NB4 (cell line): ENCODE results near the gene KDM1B.

Experiments
- DNase-seq: peaks from one replicate; pipeline ENCODE4 v3.0.0; 2010; ENCODE audit warnings: low read depth
- H3K4me3 ChIP-seq: one replicate; pipeline ENCODE4 v1.5.1; 2011; ENCODE audit warnings: mild to moderate bottlenecking, low read depth, low read length, moderate library complexity
- MAX ChIP-seq: IDR thresholded peaks from 2 replicates; pipeline ENCODE4 v1.6.1; 2011; ENCODE audit warnings: low read depth, low read length
- MYC ChIP-seq: IDR thresholded peaks from 2 replicates; pipeline ENCODE4 v1.6.1; 2011; ENCODE audit warnings: low read depth, low read length
- POLR2A ChIP-seq: IDR thresholded peaks from 2 replicates; pipeline ENCODE4 v1.6.1; 2011; ENCODE audit warnings: mild to moderate bottlenecking; ENCODE audit not compliant: insufficient read length; ENCODE audit errors: extremely low read depth
- TF ChIP-seq, protein P1 (sequence below): IDR thresholded peaks from one replicate; pipeline ENCODE4 v1.5.1; 2012; ENCODE audit warnings: low read depth, low read length

KDM1B gene

DNA sequence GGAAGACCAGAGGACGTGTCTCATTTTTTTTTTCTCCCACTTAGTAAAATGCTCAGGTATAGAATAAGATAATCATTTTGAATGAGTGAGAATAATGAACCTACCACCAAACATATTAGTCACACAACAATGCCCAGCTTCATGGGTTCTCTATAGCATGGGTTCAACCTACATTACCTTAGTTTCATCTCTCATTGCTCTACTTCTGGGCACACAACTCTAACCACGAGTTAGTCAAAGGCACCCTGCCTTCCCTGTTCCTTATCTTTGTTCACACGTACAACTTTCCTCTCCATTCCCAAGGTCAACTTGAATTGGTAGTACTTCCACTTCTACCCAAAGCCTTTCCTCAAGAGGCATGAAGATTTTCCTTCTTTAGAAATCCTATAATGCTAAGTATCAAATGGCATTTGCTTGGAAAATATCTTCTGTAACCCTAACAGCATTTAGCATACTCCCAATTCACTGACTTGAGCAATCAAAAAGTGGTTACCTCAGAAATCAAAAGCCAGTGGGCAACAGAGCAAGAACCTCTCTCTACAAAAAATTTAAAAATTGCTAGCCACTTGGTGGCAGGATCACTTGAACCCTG lies 88.2 kb downstream of the KDM1B start:
- no peak for DNase-seq
- H3K4me3 ChIP-seq: no peak overlapping the region
- TF ChIP-seq POLR2A (no peak), MYC (no peak), MAX (no peak)
- TF ChIP-seq, protein P1, sequence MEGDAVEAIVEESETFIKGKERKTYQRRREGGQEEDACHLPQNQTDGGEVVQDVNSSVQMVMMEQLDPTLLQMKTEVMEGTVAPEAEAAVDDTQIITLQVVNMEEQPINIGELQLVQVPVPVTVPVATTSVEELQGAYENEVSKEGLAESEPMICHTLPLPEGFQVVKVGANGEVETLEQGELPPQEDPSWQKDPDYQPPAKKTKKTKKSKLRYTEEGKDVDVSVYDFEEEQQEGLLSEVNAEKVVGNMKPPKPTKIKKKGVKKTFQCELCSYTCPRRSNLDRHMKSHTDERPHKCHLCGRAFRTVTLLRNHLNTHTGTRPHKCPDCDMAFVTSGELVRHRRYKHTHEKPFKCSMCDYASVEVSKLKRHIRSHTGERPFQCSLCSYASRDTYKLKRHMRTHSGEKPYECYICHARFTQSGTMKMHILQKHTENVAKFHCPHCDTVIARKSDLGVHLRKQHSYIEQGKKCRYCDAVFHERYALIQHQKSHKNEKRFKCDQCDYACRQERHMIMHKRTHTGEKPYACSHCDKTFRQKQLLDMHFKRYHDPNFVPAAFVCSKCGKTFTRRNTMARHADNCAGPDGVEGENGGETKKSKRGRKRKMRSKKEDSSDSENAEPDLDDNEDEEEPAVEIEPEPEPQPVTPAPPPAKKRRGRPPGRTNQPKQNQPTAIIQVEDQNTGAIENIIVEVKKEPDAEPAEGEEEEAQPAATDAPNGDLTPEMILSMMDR: no peak

DNA sequence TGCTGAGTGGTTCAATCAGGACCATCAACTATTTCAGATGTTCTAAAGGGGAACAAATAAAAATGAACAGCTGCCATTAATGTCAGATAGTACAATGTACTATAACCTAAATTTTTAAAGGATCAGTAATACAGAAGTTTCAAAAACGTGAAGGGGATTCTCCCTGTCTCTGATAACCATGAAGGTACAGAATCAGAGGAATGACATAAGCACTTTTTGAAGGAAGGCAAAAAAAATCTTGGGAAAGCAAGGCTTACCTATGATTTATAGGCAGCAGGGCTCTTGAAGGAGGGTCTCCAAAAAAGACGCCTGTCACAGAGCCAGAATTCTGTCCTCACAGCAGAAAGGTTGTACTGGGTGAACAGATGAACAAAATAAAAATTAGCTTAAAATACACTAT lies 89.0 kb downstream of the KDM1B start:
- TF ChIP-seq, protein P1: no peak
- TF ChIP-seq POLR2A (no peak), MYC (no peak), MAX (no peak)
- H3K4me3 ChIP-seq: no peak overlapping the region
- no peak for DNase-seq

DNA sequence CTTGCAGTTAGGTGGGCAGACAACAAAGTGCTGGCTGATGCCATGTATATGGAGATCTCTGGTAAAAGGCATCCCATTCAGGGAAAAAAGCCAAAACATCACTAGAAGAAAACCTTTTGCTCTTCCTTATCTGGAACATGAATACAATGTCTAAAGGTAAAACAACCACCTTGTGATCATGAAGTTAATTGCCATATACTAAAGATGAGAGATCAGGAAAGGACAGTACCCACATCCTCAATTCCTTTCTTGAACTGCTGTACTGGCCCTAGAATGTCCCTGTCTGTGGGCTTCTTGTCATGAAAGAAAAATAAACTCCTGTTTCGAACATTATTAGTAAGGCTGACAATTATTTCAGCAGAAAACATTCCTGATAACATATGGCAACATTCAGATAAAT lies 89.9 kb downstream of the KDM1B start:
- TF ChIP-seq POLR2A: no peak
- no peak for TF ChIP-seq MYC
- TF ChIP-seq, protein P1: no peak
- no peak for TF ChIP-seq MAX
- H3K4me3 ChIP-seq: no peak overlapping the region
- DNase-seq: no peak

GRCh38 chr6:18245642-18246041 lies 90.4 kb downstream of the KDM1B start:
- TF ChIP-seq, protein P1: no peak
- no peak for TF ChIP-seq MYC
- no peak for TF ChIP-seq POLR2A
- no peak for TF ChIP-seq MAX
- DNase-seq: no peak
- H3K4me3 ChIP-seq: no peak overlapping the region

GRCh38 chr6:18246205-18246604 lies 91.0 kb downstream of the KDM1B start:
- DNase-seq: no peak
- no peak overlapping the region for H3K4me3 ChIP-seq
- TF ChIP-seq MYC (no peak), MAX (no peak), POLR2A (no peak)
- TF ChIP-seq, protein P1: no peak

GRCh38 chr6:18247002-18247401 lies 91.8 kb downstream of the KDM1B start:
- no peak for DNase-seq
- TF ChIP-seq MAX (no peak), POLR2A (no peak), MYC (no peak)
- TF ChIP-seq, protein P1: no peak
- no peak overlapping the region for H3K4me3 ChIP-seq
